ENCODE results near the gene ARHGAP5. TPM values are rescaled to one million over a fixed set of nuclear protein-coding genes. Genes with fewer than 3 reads are reported as not detected.

The ARHGAP5 gene
- total RNA-seq, 1 experiment from 2014 or later, result 100 TPM

GRCh38 chr14:32167907-32168306 is 90.8 kb downstream of the ARHGAP5 start:
- H3K36me3 Mint-ChIP-seq (ENCODE audit: insufficient read depth, unreplicated experiment), result peaks cover 18% of the 10 kb centered on the region
- no TSS peak for BruUV-seq (replicated peaks)
- no peak overlapping the region for H3K4me3 Mint-ChIP-seq (ENCODE audit: unreplicated experiment)
- CTCF ChIA-PET, result interaction anchor here (0.6 to 0.9 kb wide), 2 partner anchors 18 to 233 kb away, joined by 3 to 4 read pairs; no protein-coding TSS in a partner anchor
- H3K27ac Mint-ChIP-seq (ENCODE audit: low read depth, unreplicated experiment), result no peak overlapping the region
- no peak for TF ChIP-seq CTCF (IDR thresholded peaks at IDR 0.05; ENCODE audit: unreplicated experiment)
- no peaks in the 10 kb centered on the region for H3K27me3 Mint-ChIP-seq (ENCODE audit: insufficient read depth, unreplicated experiment)
- DNase-seq (ENCODE audit: unreplicated experiment), result no peak
- POLR2A ChIA-PET, result no interaction called here
- intact Hi-C loops (cut with micrococcal nuclease), result no loop called here
- no peaks in the 10 kb centered on the region for H3K9me3 Mint-ChIP-seq (ENCODE audit: unreplicated experiment)
- H3K4me1 Mint-ChIP-seq (ENCODE audit: insufficient read depth, unreplicated experiment), result no peaks in the 10 kb centered on the region

GRCh38 chr14:32169191-32169590 is 92.1 kb downstream of the ARHGAP5 start:
- Mint-ChIP-seq H3K9me3 (ENCODE audit: unreplicated experiment) (no peaks in the 10 kb centered on the region), H3K27me3 (ENCODE audit: insufficient read depth, unreplicated experiment) (no peaks in the 10 kb centered on the region), H3K27ac (ENCODE audit: low read depth, unreplicated experiment) (no peak overlapping the region), H3K4me3 (ENCODE audit: unreplicated experiment) (no peak overlapping the region), H3K4me1 (ENCODE audit: insufficient read depth, unreplicated experiment) (no peaks in the 10 kb centered on the region), H3K36me3 (ENCODE audit: insufficient read depth, unreplicated experiment) (peaks cover 12% of the 10 kb centered on the region)
- TF ChIP-seq CTCF (IDR thresholded peaks at IDR 0.05; ENCODE audit: unreplicated experiment), result no peak
- ChIA-PET CTCF (no interaction called here), POLR2A (no interaction called here)
- intact Hi-C loops (cut with micrococcal nuclease), result no loop called here
- no peak for DNase-seq (ENCODE audit: unreplicated experiment)
- no TSS peak for BruUV-seq (replicated peaks)

GRCh38 chr14:32171469-32171868 is 94.4 kb downstream of the ARHGAP5 start:
- ChIA-PET POLR2A (interaction anchor here (0.6 kb wide), 1 partner anchor 24 kb away, joined by 4 read pairs; no protein-coding TSS in a partner anchor), CTCF (no interaction called here)
- no peaks in the 10 kb centered on the region for H3K9me3 Mint-ChIP-seq (ENCODE audit: unreplicated experiment)
- BruUV-seq (replicated peaks), result no TSS peak
- H3K27ac Mint-ChIP-seq (ENCODE audit: low read depth, unreplicated experiment), result no peak overlapping the region
- no peaks in the 10 kb centered on the region for H3K27me3 Mint-ChIP-seq (ENCODE audit: insufficient read depth, unreplicated experiment)
- H3K36me3 Mint-ChIP-seq (ENCODE audit: insufficient read depth, unreplicated experiment), result no peaks in the 10 kb centered on the region
- intact Hi-C loops (cut with micrococcal nuclease), result no loop called here
- no peak overlapping the region for H3K4me3 Mint-ChIP-seq (ENCODE audit: unreplicated experiment)
- TF ChIP-seq CTCF (IDR thresholded peaks at IDR 0.05; ENCODE audit: unreplicated experiment), result no peak
- H3K4me1 Mint-ChIP-seq (ENCODE audit: insufficient read depth, unreplicated experiment), result no peaks in the 10 kb centered on the region
- no peak for DNase-seq (ENCODE audit: unreplicated experiment)

GRCh38 chr14:32183151-32184058 is 106.3 kb downstream of the ARHGAP5 start:
- Mint-ChIP-seq H3K27me3 (ENCODE audit: insufficient read depth, unreplicated experiment) (no peaks in the 10 kb centered on the region), H3K4me3 (ENCODE audit: unreplicated experiment) (no peak overlapping the region), H3K36me3 (ENCODE audit: insufficient read depth, unreplicated experiment) (no peaks in the 10 kb centered on the region), H3K27ac (ENCODE audit: low read depth, unreplicated experiment) (no peak overlapping the region), H3K4me1 (ENCODE audit: insufficient read depth, unreplicated experiment) (no peaks in the 10 kb centered on the region), H3K9me3 (ENCODE audit: unreplicated experiment) (peaks cover 15% of the 10 kb centered on the region)
- DNase-seq (ENCODE audit: unreplicated experiment), result no peak
- CTCF ChIA-PET, result interaction anchor here (0.6 to 0.7 kb wide), 3 partner anchors 47 to 1546 kb away, joined by 3 to 4 read pairs (median 3); no protein-coding TSS in a partner anchor
- POLR2A ChIA-PET, result interaction anchor here (0.5 to 0.7 kb wide), 2 partner anchors 9 to 793 kb away, joined by 3 to 4 read pairs; no protein-coding TSS in a partner anchor
- BruUV-seq (replicated peaks), result no TSS peak
- intact Hi-C loops (cut with micrococcal nuclease), result no loop called here
- no peak for TF ChIP-seq CTCF (IDR thresholded peaks at IDR 0.05; ENCODE audit: unreplicated experiment)
